ENCODE measurements around the gene SREK1. TPM values are rescaled to one million over a fixed set of nuclear protein-coding genes. Genes with fewer than 3 reads are reported as not detected.

The SREK1 gene
- total RNA-seq, 2 donors from 2014 or later = 38.2 to 150 TPM

GRCh38 chr5:66230551-66230950 is 86.5 kb downstream of the SREK1 start:
- Histone ChIP-seq H3K4me1 (ENCODE audit: control insufficient read depth in 1 of 2, low read depth in 2 of 2) (no peaks in the 10 kb centered on the region), H3K4me3 (no peak overlapping the region), H3K9me3 (no peaks in the 10 kb centered on the region), H3K27ac (no peak overlapping the region), H3K27me3 (replicated peaks; ENCODE audit: insufficient read depth) (no peaks in the 10 kb centered on the region), H3K36me3 (no peaks in the 10 kb centered on the region)
- TF ChIP-seq CTCF (IDR thresholded peaks at IDR 0.05) = no peak
- ATAC-seq (ENCODE audit: insufficient number of reproducible peaks, low FRiP score, low read depth) = no peak
- DNase-seq (ENCODE audit: low spot score) = no peak

GRCh38 chr5:66231508-66231907 is 87.4 kb downstream of the SREK1 start:
- Histone ChIP-seq H3K36me3 (no peaks in the 10 kb centered on the region), H3K4me1 (ENCODE audit: control insufficient read depth in 1 of 2, low read depth in 2 of 2) (no peaks in the 10 kb centered on the region), H3K27ac (no peak overlapping the region), H3K27me3 (replicated peaks; ENCODE audit: insufficient read depth) (no peaks in the 10 kb centered on the region), H3K4me3 (no peak overlapping the region), H3K9me3 (no peaks in the 10 kb centered on the region)
- DNase-seq (ENCODE audit: low spot score) (no peak), ATAC-seq (ENCODE audit: insufficient number of reproducible peaks, low FRiP score, low read depth) (no peak)
- no peak for TF ChIP-seq CTCF (IDR thresholded peaks at IDR 0.05)

- no peaks in the 10 kb centered on the region for H3K27me3 ChIP-seq (replicated peaks; ENCODE audit: insufficient read depth)
- no peak for ATAC-seq (ENCODE audit: insufficient number of reproducible peaks, low FRiP score, low read depth)
- H3K27ac ChIP-seq = no peak overlapping the region
- no peak for DNase-seq (ENCODE audit: low spot score)
- H3K4me3 ChIP-seq = no peak overlapping the region
- no peaks in the 10 kb centered on the region for H3K4me1 ChIP-seq (ENCODE audit: control insufficient read depth in 1 of 2, low read depth in 2 of 2)
- H3K9me3 ChIP-seq = no peaks in the 10 kb centered on the region
- no peaks in the 10 kb centered on the region for H3K36me3 ChIP-seq
- no peak for TF ChIP-seq CTCF (IDR thresholded peaks at IDR 0.05)
These were observed 88.2 kb downstream of the SREK1 start for GRCh38 chr5:66232275-66232674.

- no peak for TF ChIP-seq CTCF (IDR thresholded peaks at IDR 0.05)
These were observed 88.8 kb downstream of the SREK1 start for GRCh38 chr5:66232706-66233445.

More at GRCh38 chr5:66232706-66233445, 88.8 kb downstream of the SREK1 start:
- Histone ChIP-seq H3K27me3 (replicated peaks; ENCODE audit: insufficient read depth) (no peaks in the 10 kb centered on the region), H3K4me1 (ENCODE audit: control insufficient read depth in 1 of 2, low read depth in 2 of 2) (no peaks in the 10 kb centered on the region), H3K36me3 (no peaks in the 10 kb centered on the region), H3K27ac (no peak overlapping the region), H3K4me3 (no peak overlapping the region), H3K9me3 (no peaks in the 10 kb centered on the region)
- no peak for DNase-seq (ENCODE audit: low spot score)
- no peak for ATAC-seq (ENCODE audit: insufficient number of reproducible peaks, low FRiP score, low read depth)

Other genes starting within 250 kb of the SREK1 start
- 10 to 100 TPM; 55.0 to 61.5 TPM for gene ERBIN, start 217.7 kb upstream of the SREK1 start, total RNA-seq

All from thoracic aorta (tissue), 2 donors.